GDM1 (cell line): Measurements from ENCODE around the gene UCN.
"Not testable (repeated sequence)": the region's sequence is repeated elsewhere in the genome, so short reads cannot be mapped to it uniquely, and the experiment has no call there.

Experiments used
- DNase-seq: peaks from one replicate; lab custom pipeline; 2025; lab: John Stamatoyannopoulos, UW

Gene UCN

GRCh38 chr2:27308359-27308881, at the start of gene UCN:
UCN (minus strand) TSS chr2:27308445; CDS start chr2:27307895, 550 bp downstream.
- DNase-seq = no peak

- peak; percentile 84 for DNase-seq
Observed at GRCh38 chr2:27356382-27357181, 48.3 kb upstream of the UCN start, which contains the start of gene GTF3C2. GTF3C2 (minus strand) TSS chr2:27356764; CDS start chr2:27343554, 13,210 bp downstream.

- peak; percentile 58 for DNase-seq
Observed at GRCh38 chr2:27356056-27356381, 47.8 kb upstream of the UCN start.

- no peak for DNase-seq
Observed at GRCh38 chr2:27354597-27354927, 46.3 kb upstream of the UCN start.

- no peak for DNase-seq
Observed at GRCh38 chr2:27353762-27354596, 45.7 kb upstream of the UCN start.

GRCh38 chr2:27353386-27353761, 45.1 kb upstream of the UCN start:
- not testable (repeated sequence) for DNase-seq

GRCh38 chr2:27351802-27352598, 43.8 kb upstream of the UCN start:
- no peak for DNase-seq

GRCh38 chr2:27350106-27350693, 42.0 kb upstream of the UCN start:
- no peak for DNase-seq

GRCh38 chr2:27347641-27348040, 39.4 kb upstream of the UCN start:
- no peak for DNase-seq

- DNase-seq = no peak
Observed at GRCh38 chr2:27336173-27336572, 27.9 kb upstream of the UCN start.

- no peak for DNase-seq
Observed at GRCh38 chr2:27335311-27335710, 27.1 kb upstream of the UCN start.

- DNase-seq = no peak
Observed at GRCh38 chr2:27324720-27325119, 16.5 kb upstream of the UCN start.

GRCh38 chr2:27323596-27324285, 15.5 kb upstream of the UCN start:
- DNase-seq = no peak

GRCh38 chr2:27322766-27323595, 14.7 kb upstream of the UCN start, which contains the start of gene MPV17:
MPV17 (minus strand) TSS chr2:27323097; CDS start chr2:27322517, 580 bp downstream.
- DNase-seq = peak; percentile 74

- no peak for DNase-seq
Observed at GRCh38 chr2:27322301-27322765, 14.1 kb upstream of the UCN start.

- no peak for DNase-seq
Observed at GRCh38 chr2:27320958-27321543, 12.8 kb upstream of the UCN start.

GRCh38 chr2:27319839-27320238, 11.6 kb upstream of the UCN start:
- not testable (repeated sequence) for DNase-seq

- no peak for DNase-seq
Observed at GRCh38 chr2:27316655-27317412, 8.6 kb upstream of the UCN start.

GRCh38 chr2:27315122-27315521, 6.9 kb upstream of the UCN start:
- DNase-seq = no peak
